Trophoblast cell (in vitro differentiated cells and primary cell): ENCODE measurements around the gene EIF3A.

ENCODE experiments used
- DNase-seq, 2 donors: peaks; one replicate each; pipeline ENCODE4 v3.0.0-alpha.2; 2016
- H2AFZ ChIP-seq: 2 replicates; pipeline ENCODE4 v1.6.1; 2013; ENCODE audit warnings: low read length, moderate library complexity, mild to moderate bottlenecking; ENCODE audit not compliant: insufficient read depth, poor library complexity
- H2AK5ac ChIP-seq: 2 replicates; pipeline ENCODE4 v1.6.1; 2013; ENCODE audit warnings: mild to moderate bottlenecking, low read length
- H2BK120ac ChIP-seq: 2 replicates; pipeline ENCODE4 v1.6.1; 2013; ENCODE audit warnings: low read length, mild to moderate bottlenecking, moderate library complexity; ENCODE audit not compliant: insufficient read depth, poor library complexity
- H2BK12ac ChIP-seq: 2 replicates; pipeline ENCODE4 v1.6.1; 2013; ENCODE audit warnings: mild to moderate bottlenecking, low read length, moderate library complexity
- H2BK5ac ChIP-seq: 2 replicates; pipeline ENCODE4 v1.6.1; 2013; ENCODE audit warnings: low read length, low read depth, moderate library complexity, mild to moderate bottlenecking; ENCODE audit not compliant: poor library complexity
- H3K14ac ChIP-seq: 2 replicates; pipeline ENCODE4 v1.6.1; 2013; ENCODE audit warnings: mild to moderate bottlenecking, low read length
- H3K18ac ChIP-seq: 2 replicates; pipeline ENCODE4 v1.6.1; 2013; ENCODE audit warnings: mild to moderate bottlenecking, low read length
- H3K23ac ChIP-seq: 2 replicates; pipeline ENCODE4 v1.6.1; 2013; ENCODE audit warnings: low read length
- H3K27ac ChIP-seq: 2 replicates; pipeline ENCODE4 v1.5.1; 2013; ENCODE audit warnings: low read depth, mild to moderate bottlenecking, inconsistent platforms, low read length, moderate library complexity
- H3K27me3 ChIP-seq: 2 replicates; pipeline ENCODE4 v1.6.1; 2013; ENCODE audit warnings: inconsistent platforms, mild to moderate bottlenecking, low read length, moderate library complexity; ENCODE audit not compliant: insufficient read depth
- H3K36me3 ChIP-seq, 2 experiments: 1 replicate in 1 of 2; 2 replicates in 1 of 2; pipeline ENCODE4 v1.6.1; 2013; ENCODE audit warnings: low read length in 2 of 2, mild to moderate bottlenecking in 2 of 2, moderate library complexity in 1 of 2; ENCODE audit not compliant: insufficient read depth in 2 of 2, control insufficient read depth in 1 of 2
- H3K4ac ChIP-seq: 2 replicates; pipeline ENCODE4 v1.6.1; 2013; ENCODE audit warnings: low read depth, mild to moderate bottlenecking, low read length, moderate library complexity
- H3K4me1 ChIP-seq, 2 experiments: 1 replicate in 1 of 2; 2 replicates in 1 of 2; pipeline ENCODE4 v1.6.1; 2013; ENCODE audit warnings: low read length in 2 of 2, mild to moderate bottlenecking in 2 of 2, moderate library complexity in 1 of 2; ENCODE audit not compliant: insufficient read depth in 2 of 2, control insufficient read depth in 1 of 2
- H3K4me2 ChIP-seq: 2 replicates; pipeline ENCODE4 v1.6.1; 2013; ENCODE audit warnings: inconsistent platforms, mild to moderate bottlenecking, low read length, moderate library complexity
- H3K4me3 ChIP-seq: 2 replicates; pipeline ENCODE4 v1.5.1; 2013; ENCODE audit warnings: mild to moderate bottlenecking, low read depth, low read length, inconsistent platforms
- H3K79me1 ChIP-seq: one replicate; pipeline ENCODE4 v1.6.1; 2013; ENCODE audit warnings: low read length
- H3K79me2 ChIP-seq: 2 replicates; pipeline ENCODE4 v1.6.1; 2013; ENCODE audit warnings: low read length, mild to moderate bottlenecking; ENCODE audit not compliant: control insufficient read depth, insufficient read depth, poor library complexity
- H3K9ac ChIP-seq: 2 replicates; pipeline ENCODE4 v1.6.1; 2013; ENCODE audit warnings: mild to moderate bottlenecking, low read length
- H3K9me3 ChIP-seq: 2 replicates; pipeline ENCODE4 v1.6.1; 2013; ENCODE audit warnings: low read depth, mild to moderate bottlenecking, control low read depth, inconsistent platforms, low read length; ENCODE audit not compliant: insufficient read depth
- H4K12ac ChIP-seq: 2 replicates; pipeline ENCODE4 v1.6.1; 2013; ENCODE audit warnings: low read depth, mild to moderate bottlenecking, low read length, moderate library complexity
- H4K8ac ChIP-seq: 2 replicates; pipeline ENCODE4 v1.6.1; 2013; ENCODE audit warnings: low read depth, mild to moderate bottlenecking, low read length, moderate library complexity
- H4K91ac ChIP-seq: one replicate; pipeline ENCODE4 v1.6.1; 2013; ENCODE audit warnings: low read depth, mild to moderate bottlenecking, low read length, moderate library complexity
- WGBS: extraction: QIAGEN DNeasy Blood & Tissue Kit; methylation state at CpG from one replicate; pipeline ENCODE4 v1.1.7; 2013; ENCODE audit warnings: missing lambda C conversion rate; ENCODE audit not compliant: insufficient read length, insufficient coverage; ENCODE audit errors: extremely low coverage; 5-methylcytosine and 5-hydroxymethylcytosine counted together

The EIF3A gene

GRCh38 chr10:119061926-119062325 is 18.7 kb downstream of the EIF3A start:
- Histone ChIP-seq H3K4me1 (no peaks in the 10 kb centered on the region), H3K9ac (no peak overlapping the region), H4K12ac (no peak overlapping the region), H2BK12ac (no peak overlapping the region), H2BK5ac (no peak overlapping the region), H2AK5ac (no peak overlapping the region), H3K27ac (no peak overlapping the region), H3K18ac (no peak overlapping the region), H2AFZ (no peak overlapping the region), H3K79me2 (peaks cover 2% of the 10 kb centered on the region), H3K4me3 (no peak overlapping the region), H2BK120ac (no peak overlapping the region), H3K4ac (no peak overlapping the region), H4K8ac (no peak overlapping the region), H3K79me1 (no peaks in the 10 kb centered on the region), H4K91ac (no peak overlapping the region), H3K36me3 (peaks cover 44 to 62% of the 10 kb centered on the region in 2 experiments), H3K4me2 (no peak overlapping the region), H3K23ac (no peak overlapping the region), H3K14ac (no peak overlapping the region), H3K9me3 (peaks cover 1% of the 10 kb centered on the region), H3K27me3 (no peaks in the 10 kb centered on the region)
- no CpG with 5 or more reads among the region's 2 CpGs for WGBS
- no peak for DNase-seq

GRCh38 chr10:119061352-119061751 is 19.3 kb downstream of the EIF3A start:
- Histone ChIP-seq H3K9me3 (peaks cover 1% of the 10 kb centered on the region), H2BK120ac (no peak overlapping the region), H3K18ac (no peak overlapping the region), H4K8ac (no peak overlapping the region), H3K4me1 (no peaks in the 10 kb centered on the region), H3K14ac (no peak overlapping the region), H2AFZ (no peak overlapping the region), H2BK12ac (no peak overlapping the region), H3K27ac (no peak overlapping the region), H2AK5ac (no peak overlapping the region), H3K4me2 (no peak overlapping the region), H3K36me3 (peaks cover 40 to 57% of the 10 kb centered on the region in 2 experiments), H3K4me3 (no peak overlapping the region), H4K91ac (no peak overlapping the region), H3K23ac (no peak overlapping the region), H4K12ac (no peak overlapping the region), H3K79me2 (no peaks in the 10 kb centered on the region), H3K27me3 (no peaks in the 10 kb centered on the region), H3K4ac (no peak overlapping the region), H3K9ac (no peak overlapping the region), H3K79me1 (no peaks in the 10 kb centered on the region), H2BK5ac (no peak overlapping the region)
- WGBS, result no CpG with 5 or more reads among the region's 1 CpG
- no peak for DNase-seq

GRCh38 chr10:119060107-119060506 is 20.5 kb downstream of the EIF3A start:
- Histone ChIP-seq H4K12ac (no peak overlapping the region), H3K27me3 (no peaks in the 10 kb centered on the region), H3K79me2 (no peaks in the 10 kb centered on the region), H3K4me3 (no peak overlapping the region), H3K4me2 (no peak overlapping the region), H3K36me3 (peaks cover 35 to 52% of the 10 kb centered on the region in 2 experiments), H3K27ac (no peak overlapping the region), H2BK120ac (no peak overlapping the region), H2BK5ac (no peak overlapping the region), H2AFZ (no peak overlapping the region), H2AK5ac (no peak overlapping the region), H2BK12ac (no peak overlapping the region), H3K9ac (no peak overlapping the region), H3K14ac (no peak overlapping the region), H4K8ac (no peak overlapping the region), H4K91ac (no peak overlapping the region), H3K79me1 (no peaks in the 10 kb centered on the region), H3K9me3 (peaks cover 1% of the 10 kb centered on the region), H3K4me1 (no peaks in the 10 kb centered on the region), H3K18ac (no peak overlapping the region), H3K4ac (no peak overlapping the region), H3K23ac (no peak overlapping the region)
- DNase-seq, result no peak
- no CpG with 5 or more reads among the region's 1 CpG for WGBS

- Histone ChIP-seq H3K4me2 (no peak overlapping the region), H3K4me3 (no peak overlapping the region), H2AK5ac (no peak overlapping the region), H3K9ac (no peak overlapping the region), H2BK12ac (no peak overlapping the region), H3K14ac (no peak overlapping the region), H3K9me3 (peaks cover 1% of the 10 kb centered on the region), H3K36me3 (peaks cover 34 to 52% of the 10 kb centered on the region in 2 experiments), H3K79me1 (no peaks in the 10 kb centered on the region), H3K27me3 (no peaks in the 10 kb centered on the region), H3K27ac (no peak overlapping the region), H4K91ac (no peak overlapping the region), H3K23ac (no peak overlapping the region), H3K18ac (no peak overlapping the region), H3K4ac (no peak overlapping the region), H4K12ac (no peak overlapping the region), H2AFZ (no peak overlapping the region), H2BK5ac (no peak overlapping the region), H3K4me1 (no peaks in the 10 kb centered on the region), H2BK120ac (no peak overlapping the region), H4K8ac (no peak overlapping the region), H3K79me2 (no peaks in the 10 kb centered on the region)
- no peak for DNase-seq
- no CpG with 5 or more reads among the region's 4 CpGs for WGBS
Observed at GRCh38 chr10:119059557-119059956, 21.1 kb downstream of the EIF3A start.
